ENCODE data around the gene PRKCE. TPM values are rescaled to one million over a fixed set of nuclear protein-coding genes. Genes with fewer than 3 reads are reported as not detected.

Gene PRKCE
- total and polyA plus RNA-seq, 2 experiments from 2014 or later: 0.94 to 1.2 TPM

DNA sequence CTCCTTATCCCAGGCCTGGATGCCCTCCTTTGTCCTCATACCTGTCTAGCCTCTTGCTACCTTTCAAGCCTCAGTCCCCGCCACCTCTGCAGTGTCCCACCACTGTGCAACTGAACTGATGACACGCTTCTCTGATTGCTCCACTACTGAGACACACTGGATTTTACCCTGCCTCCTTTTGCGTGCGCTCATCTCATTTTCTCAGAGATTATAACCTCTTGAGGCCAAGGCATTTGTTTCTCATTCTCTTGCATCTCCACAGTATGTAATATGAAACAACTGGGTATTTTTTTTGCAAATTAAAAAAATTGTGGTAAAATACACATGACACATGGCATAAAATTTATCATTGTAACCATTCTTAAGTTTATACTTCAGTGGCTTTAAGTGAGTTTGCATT is 95.4 kb downstream of the PRKCE start:
- no peak overlapping the region for H2AFZ ChIP-seq
- TF ChIP-seq, protein P1, sequence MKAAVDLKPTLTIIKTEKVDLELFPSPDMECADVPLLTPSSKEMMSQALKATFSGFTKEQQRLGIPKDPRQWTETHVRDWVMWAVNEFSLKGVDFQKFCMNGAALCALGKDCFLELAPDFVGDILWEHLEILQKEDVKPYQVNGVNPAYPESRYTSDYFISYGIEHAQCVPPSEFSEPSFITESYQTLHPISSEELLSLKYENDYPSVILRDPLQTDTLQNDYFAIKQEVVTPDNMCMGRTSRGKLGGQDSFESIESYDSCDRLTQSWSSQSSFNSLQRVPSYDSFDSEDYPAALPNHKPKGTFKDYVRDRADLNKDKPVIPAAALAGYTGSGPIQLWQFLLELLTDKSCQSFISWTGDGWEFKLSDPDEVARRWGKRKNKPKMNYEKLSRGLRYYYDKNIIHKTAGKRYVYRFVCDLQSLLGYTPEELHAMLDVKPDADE (IDR thresholded peaks at IDR 0.05): no peak
- TF ChIP-seq POLR2AphosphoS5 (IDR thresholded peaks at IDR 0.05; ENCODE audit: low read depth) (no peak), JUNB (IDR thresholded peaks at IDR 0.05; ENCODE audit: unreplicated experiment) (no peak), EZH2phosphoT487 (IDR thresholded peaks at IDR 0.05; ENCODE audit: unreplicated experiment) (no peak), ZNF462 (CRISPR knock-in tag; IDR thresholded peaks at IDR 0.05) (no peak), NANOG (IDR thresholded peaks at IDR 0.05; ENCODE audit: borderline replicate concordance) (no peak), CREB1 (CRISPR knock-in tag; IDR thresholded peaks at IDR 0.05; ENCODE audit: low read depth) (no peak), ZNF114 (CRISPR knock-in tag; IDR thresholded peaks at IDR 0.05) (no peak), ZNF331 (CRISPR knock-in tag; IDR thresholded peaks at IDR 0.05; ENCODE audit: low read depth) (no peak), STAT1 (IDR thresholded peaks at IDR 0.05; ENCODE audit: unreplicated experiment) (no peak), EZH2 (IDR thresholded peaks at IDR 0.05; ENCODE audit: low read depth, unreplicated experiment) (no peak)
- TF ChIP-seq, protein P2, sequence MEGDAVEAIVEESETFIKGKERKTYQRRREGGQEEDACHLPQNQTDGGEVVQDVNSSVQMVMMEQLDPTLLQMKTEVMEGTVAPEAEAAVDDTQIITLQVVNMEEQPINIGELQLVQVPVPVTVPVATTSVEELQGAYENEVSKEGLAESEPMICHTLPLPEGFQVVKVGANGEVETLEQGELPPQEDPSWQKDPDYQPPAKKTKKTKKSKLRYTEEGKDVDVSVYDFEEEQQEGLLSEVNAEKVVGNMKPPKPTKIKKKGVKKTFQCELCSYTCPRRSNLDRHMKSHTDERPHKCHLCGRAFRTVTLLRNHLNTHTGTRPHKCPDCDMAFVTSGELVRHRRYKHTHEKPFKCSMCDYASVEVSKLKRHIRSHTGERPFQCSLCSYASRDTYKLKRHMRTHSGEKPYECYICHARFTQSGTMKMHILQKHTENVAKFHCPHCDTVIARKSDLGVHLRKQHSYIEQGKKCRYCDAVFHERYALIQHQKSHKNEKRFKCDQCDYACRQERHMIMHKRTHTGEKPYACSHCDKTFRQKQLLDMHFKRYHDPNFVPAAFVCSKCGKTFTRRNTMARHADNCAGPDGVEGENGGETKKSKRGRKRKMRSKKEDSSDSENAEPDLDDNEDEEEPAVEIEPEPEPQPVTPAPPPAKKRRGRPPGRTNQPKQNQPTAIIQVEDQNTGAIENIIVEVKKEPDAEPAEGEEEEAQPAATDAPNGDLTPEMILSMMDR (conservative IDR thresholded peaks at IDR 0.05; ENCODE audit: low read depth in 2 of 2): no peak
- Mint-ChIP-seq H3K4me3 (no peak overlapping the region), H3K4me1 (peaks cover 9% of the 10 kb centered on the region; the same call in 2 of the 3 replicates), H3K9me3 (peaks cover 13% of the 10 kb centered on the region), H3K36me3 (ENCODE audit: low read depth) (peaks cover 3% of the 10 kb centered on the region; the same call in 2 of the 3 replicates), H3K27me3 (ENCODE audit: insufficient read depth, low read depth, poor library complexity) (peaks cover 8% of the 10 kb centered on the region), H3K27ac (no peak overlapping the region)
- no peaks in the 10 kb centered on the region for H3F3A ChIP-seq (replicated peaks; ENCODE audit: low read depth)
- H3K4me2 ChIP-seq: no peak overlapping the region
- no peaks in the 10 kb centered on the region for H3K79me2 ChIP-seq (replicated peaks; ENCODE audit: insufficient read depth)
- no peaks in the 10 kb centered on the region for H3K9me2 ChIP-seq (ENCODE audit: insufficient read depth)
- H3K36me3 ChIP-seq (ENCODE audit: insufficient read depth): no peaks in the 10 kb centered on the region
- ATAC-seq (no peak), DNase-seq (ENCODE audit: low spot score) (no peak)
- H3K27ac ChIP-seq (ENCODE audit: low read depth): no peak overlapping the region
- H4K20me1 ChIP-seq (replicated peaks; ENCODE audit: insufficient read depth): no peaks in the 10 kb centered on the region
- H3K4me1 ChIP-seq (ENCODE audit: insufficient read depth): no peaks in the 10 kb centered on the region
- no peak overlapping the region for H3K4me3 ChIP-seq
- H3K27me3 ChIP-seq (ENCODE audit: insufficient read depth): no peaks in the 10 kb centered on the region
